Bronchial epithelial cell (primary cell): ENCODE results near the gene TMEM150C. TPM values are rescaled to one million over a fixed set of nuclear protein-coding genes. Genes with fewer than 3 reads are reported as not detected.

Experiments
- DNase-seq: peaks from one replicate; pipeline ENCODE4 v3.0.0-alpha.2; 2010; ENCODE audit warnings: low read depth
- FAIRE-seq: peaks from 2 replicates; lab custom pipeline; 2011; peaks lifted over from hg19 to GRCh38; lab: Jason Lieb, UNC
- H3K27me3 ChIP-seq: 2 replicates; pipeline ENCODE4 v1.5.1; 2011; ENCODE audit warnings: low read length; ENCODE audit not compliant: control insufficient read depth, insufficient read depth
- H3K36me3 ChIP-seq: 2 replicates; pipeline ENCODE4 v1.5.1; 2011; ENCODE audit warnings: low read length; ENCODE audit not compliant: control insufficient read depth, insufficient read depth
- H3K4me3 ChIP-seq: 2 replicates; pipeline ENCODE4 v1.5.1; 2011; ENCODE audit warnings: mild to moderate bottlenecking, low read depth, low read length, control low read depth
- total RNA-seq: library from RNA; depleted of rRNA; stranded (reverse); fragments of >200 nt; gene quantifications from 2 replicates; pipeline ENCODE4 v1.2.1, GENCODE V29; 2014
- TF ChIP-seq, protein P1 (sequence below): IDR thresholded peaks from 2 replicates; pipeline ENCODE4 v1.5.1; 2011; ENCODE audit warnings: mild to moderate bottlenecking, moderate library complexity, low read length, control low read depth, inconsistent platforms; ENCODE audit not compliant: insufficient read depth, severe bottlenecking

TMEM150C gene
- total RNA-seq, 1 donor from 2014 or later, result under 0.01 TPM

- H3K36me3 ChIP-seq, result peaks cover 15% of the 10 kb centered on the region
- no peaks in the 10 kb centered on the region for H3K27me3 ChIP-seq
- FAIRE-seq (no peak), DNase-seq (no peak)
- TF ChIP-seq, protein P1, sequence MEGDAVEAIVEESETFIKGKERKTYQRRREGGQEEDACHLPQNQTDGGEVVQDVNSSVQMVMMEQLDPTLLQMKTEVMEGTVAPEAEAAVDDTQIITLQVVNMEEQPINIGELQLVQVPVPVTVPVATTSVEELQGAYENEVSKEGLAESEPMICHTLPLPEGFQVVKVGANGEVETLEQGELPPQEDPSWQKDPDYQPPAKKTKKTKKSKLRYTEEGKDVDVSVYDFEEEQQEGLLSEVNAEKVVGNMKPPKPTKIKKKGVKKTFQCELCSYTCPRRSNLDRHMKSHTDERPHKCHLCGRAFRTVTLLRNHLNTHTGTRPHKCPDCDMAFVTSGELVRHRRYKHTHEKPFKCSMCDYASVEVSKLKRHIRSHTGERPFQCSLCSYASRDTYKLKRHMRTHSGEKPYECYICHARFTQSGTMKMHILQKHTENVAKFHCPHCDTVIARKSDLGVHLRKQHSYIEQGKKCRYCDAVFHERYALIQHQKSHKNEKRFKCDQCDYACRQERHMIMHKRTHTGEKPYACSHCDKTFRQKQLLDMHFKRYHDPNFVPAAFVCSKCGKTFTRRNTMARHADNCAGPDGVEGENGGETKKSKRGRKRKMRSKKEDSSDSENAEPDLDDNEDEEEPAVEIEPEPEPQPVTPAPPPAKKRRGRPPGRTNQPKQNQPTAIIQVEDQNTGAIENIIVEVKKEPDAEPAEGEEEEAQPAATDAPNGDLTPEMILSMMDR, result no peak
- no peak overlapping the region for H3K4me3 ChIP-seq
Measured at GRCh38 chr4:82457266-82457665, 104.5 kb downstream of the TMEM150C start.

DNA sequence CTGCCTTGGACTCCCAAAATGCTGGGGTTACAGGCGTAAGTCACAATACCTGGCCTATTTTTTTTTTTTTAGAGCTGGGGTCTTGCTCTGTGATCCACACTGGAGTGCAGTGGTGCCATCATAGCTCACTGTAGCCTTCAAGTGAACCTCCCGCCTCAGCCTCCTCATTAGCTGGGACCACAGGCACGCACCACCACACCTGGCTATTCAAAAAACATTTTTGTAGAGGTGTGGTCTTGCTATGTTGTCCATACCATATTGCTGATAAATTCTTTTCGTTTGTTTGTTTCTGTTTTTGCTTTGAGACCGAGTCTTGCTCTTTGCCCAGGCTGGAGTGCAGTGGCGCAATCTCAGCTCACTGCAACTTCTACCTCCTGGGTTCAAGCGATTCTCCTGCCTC lies 109.8 kb downstream of the TMEM150C start:
- no peak overlapping the region for H3K4me3 ChIP-seq
- H3K27me3 ChIP-seq, result no peaks in the 10 kb centered on the region
- TF ChIP-seq, protein P1, result no peak
- DNase-seq (no peak), FAIRE-seq (no peak)
- H3K36me3 ChIP-seq, result peaks cover 14% of the 10 kb centered on the region

- DNase-seq, result no peak
- Histone ChIP-seq H3K36me3 (peaks cover 12% of the 10 kb centered on the region), H3K27me3 (no peaks in the 10 kb centered on the region), H3K4me3 (no peak overlapping the region)
- no peak for FAIRE-seq
- TF ChIP-seq, protein P1, result no peak
Measured at GRCh38 chr4:82450966-82451755, 110.6 kb downstream of the TMEM150C start.

DNA sequence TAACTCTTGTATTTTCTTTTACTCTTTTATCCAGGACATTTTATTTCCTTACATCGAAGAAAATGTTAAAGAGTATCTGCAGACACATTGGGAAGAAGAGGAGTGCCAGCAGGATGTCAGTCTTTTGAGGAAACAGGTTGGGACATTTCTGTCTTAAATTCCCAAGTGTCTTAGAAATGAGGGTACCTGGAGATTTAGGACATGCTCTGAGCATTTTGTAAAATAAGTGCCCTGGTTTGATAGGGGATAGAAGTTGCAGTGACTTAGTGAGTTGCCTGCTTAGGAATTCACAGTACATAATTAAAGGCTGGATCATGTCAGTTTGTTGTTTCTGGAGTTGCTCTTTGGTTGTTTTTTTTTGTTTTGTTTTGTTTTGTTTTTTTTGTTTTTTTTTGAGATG lies 113.9 kb downstream of the TMEM150C start:
- TF ChIP-seq, protein P1, result no peak
- Histone ChIP-seq H3K36me3 (peaks cover 14% of the 10 kb centered on the region), H3K27me3 (no peaks in the 10 kb centered on the region), H3K4me3 (no peak overlapping the region)
- FAIRE-seq, result no peak
- DNase-seq, result no peak

- no peaks in the 10 kb centered on the region for H3K27me3 ChIP-seq
- no peak overlapping the region for H3K4me3 ChIP-seq
- no peak for DNase-seq
- FAIRE-seq, result no peak
- H3K36me3 ChIP-seq, result peaks cover 3% of the 10 kb centered on the region
- TF ChIP-seq, protein P1, result no peak
Measured at GRCh38 chr4:82439088-82439487, 122.7 kb downstream of the TMEM150C start.
